Esophagus squamous epithelium (tissue), 5 donors: Measurements from ENCODE around the gene C1QTNF6. TPM values are rescaled to one million over a fixed set of nuclear protein-coding genes. Genes with fewer than 3 reads are reported as not detected.

Experiments used
- DNase-seq: peaks from one replicate; lab custom pipeline; 2025; lab: John Stamatoyannopoulos, UW
- H3K27ac ChIP-seq, 4 donors: fragments of 200-600 bp; sonication (generic); one replicate each; pipeline ENCODE4 v1.5.1; 2016 to 2019; ENCODE audit warnings: mild to moderate bottlenecking in 1 of 4
- H3K27me3 ChIP-seq, 4 donors: fragments of 200-600 bp; sonication (generic); 1 replicate in 3 of 4; 2 replicates in 1 of 4; pipeline versions ENCODE4 v1.5.1 to v1.6.0; 2017 to 2021; ENCODE audit warnings: antibody characterized with exemption in 1 of 4
- H3K36me3 ChIP-seq, 3 donors: fragments of 200-600 bp; sonication (generic); one replicate each; pipeline ENCODE4 v1.5.1; 2016 to 2019
- H3K4me1 ChIP-seq, 3 donors: fragments of 200-600 bp; sonication (generic); one replicate each; pipeline ENCODE4 v1.5.1; 2017 to 2019
- H3K4me3 ChIP-seq, 4 donors: fragments of 200-600 bp; sonication (generic); 1 replicate in 3 of 4; 2 replicates in 1 of 4; pipeline ENCODE4 v1.5.1; 2016 to 2019; ENCODE audit warnings: mild to moderate bottlenecking in 2 of 4, moderate library complexity in 1 of 4
- H3K9me3 ChIP-seq, 3 donors: fragments of 200-600 bp; sonication (generic); one replicate each; pipeline ENCODE4 v1.5.1; 2016 to 2019
- POLR2A ChIP-seq, 4 donors: fragments of 450-650 bp; IDR thresholded peaks; one replicate each; pipeline ENCODE4 v1.6.1; 2017; ENCODE audit warnings: antibody characterized with exemption in 4 of 4, mild to moderate bottlenecking in 4 of 4, moderate library complexity in 3 of 4
- WGBS, 2 donors: methylation state at CpG; one replicate each; pipeline ENCODE4 v1.1.5; 2018; 5-methylcytosine and 5-hydroxymethylcytosine counted together
- intact Hi-C: fragments of 100-400 bp; cut with DNase I; formaldehyde crosslinking; loops from one replicate; pipeline ENCODE4 v1.15.0; 2022
- total RNA-seq, 4 donors: library from RNA; depleted of rRNA; stranded (reverse); fragments of >200 nt; gene quantifications; one replicate each; pipeline ENCODE4 v1.1.0, GENCODE V29; 2016
- TF ChIP-seq, protein P1 (sequence below), 6 experiments: fragments of 450-650 bp in 4 of 6; fragments of 200-600 bp in 2 of 6; sonication (generic) in 2 of 6; IDR thresholded peaks; one replicate each; pipeline ENCODE4 v1.5.1; 2016 to 2019; ENCODE audit warnings: antibody characterized with exemption in 6 of 6, mild to moderate bottlenecking in 4 of 6, moderate library complexity in 4 of 6
- donor health status: DM: yes; HTN: yes; CAD: no.

C1QTNF6 gene
- total RNA-seq, 4 donors from 2014 or later, result 1.1 to 1.7 (median 1.4) TPM

- Histone ChIP-seq H3K36me3 (no peaks in the 10 kb centered on the region), H3K27me3 (peaks cover 0 to 47% (median 0%) of the 10 kb centered on the region in 4 donors), H3K27ac (no peak within 1 kb of the TSS), H3K9me3 (no peaks in the 10 kb centered on the region), H3K4me3 (no peak within 1 kb of the TSS), H3K4me1 (peaks cover 0 to 5% (median 0%) of the 10 kb centered on the region in 3 donors)
- intact Hi-C loops, result no loop called here
- TF ChIP-seq POLR2A (IDR thresholded peaks at IDR 0.05), result no peak
- TF ChIP-seq, protein P1, sequence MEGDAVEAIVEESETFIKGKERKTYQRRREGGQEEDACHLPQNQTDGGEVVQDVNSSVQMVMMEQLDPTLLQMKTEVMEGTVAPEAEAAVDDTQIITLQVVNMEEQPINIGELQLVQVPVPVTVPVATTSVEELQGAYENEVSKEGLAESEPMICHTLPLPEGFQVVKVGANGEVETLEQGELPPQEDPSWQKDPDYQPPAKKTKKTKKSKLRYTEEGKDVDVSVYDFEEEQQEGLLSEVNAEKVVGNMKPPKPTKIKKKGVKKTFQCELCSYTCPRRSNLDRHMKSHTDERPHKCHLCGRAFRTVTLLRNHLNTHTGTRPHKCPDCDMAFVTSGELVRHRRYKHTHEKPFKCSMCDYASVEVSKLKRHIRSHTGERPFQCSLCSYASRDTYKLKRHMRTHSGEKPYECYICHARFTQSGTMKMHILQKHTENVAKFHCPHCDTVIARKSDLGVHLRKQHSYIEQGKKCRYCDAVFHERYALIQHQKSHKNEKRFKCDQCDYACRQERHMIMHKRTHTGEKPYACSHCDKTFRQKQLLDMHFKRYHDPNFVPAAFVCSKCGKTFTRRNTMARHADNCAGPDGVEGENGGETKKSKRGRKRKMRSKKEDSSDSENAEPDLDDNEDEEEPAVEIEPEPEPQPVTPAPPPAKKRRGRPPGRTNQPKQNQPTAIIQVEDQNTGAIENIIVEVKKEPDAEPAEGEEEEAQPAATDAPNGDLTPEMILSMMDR (IDR thresholded peaks at IDR 0.05), result no peak
- WGBS, 2 donors, result 18 to 24% methylated on average over 13 to 18 of the region's 23 CpGs
- no peak for DNase-seq
Observed at GRCh38 chr22:37212174-37212906, 24.3 kb upstream of the C1QTNF6 start, which contains the start of gene SSTR3. Gene SSTR3, minus strand, starts transcription at chr22:37212477. Its CDS starts 4,674 bp downstream, at chr22:37207803.

DNA sequence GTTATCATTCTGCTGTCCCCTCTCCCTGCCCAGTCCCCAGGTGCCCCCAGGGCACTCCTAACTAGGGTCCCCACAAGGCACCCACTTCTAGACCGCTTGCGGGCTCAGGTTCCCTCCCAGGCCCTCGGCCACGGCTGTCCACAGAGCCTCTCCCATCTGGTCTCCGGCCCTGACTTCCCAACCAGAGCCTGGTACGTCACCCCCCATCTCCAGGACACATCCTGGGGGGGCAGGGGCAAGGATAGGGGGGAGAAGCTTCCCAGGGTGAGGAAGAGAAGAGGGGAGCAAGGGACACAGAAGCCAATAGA lies 23.8 kb upstream of the C1QTNF6 start:
- no peak for TF ChIP-seq POLR2A (IDR thresholded peaks at IDR 0.05)
- TF ChIP-seq, protein P1 (IDR thresholded peaks at IDR 0.05), result no peak
- 40 to 82% methylated on average over 1 to 2 of the region's 6 CpGs for WGBS, 2 donors
- H3K4me1 ChIP-seq, result peaks cover 0 to 5% (median 0%) of the 10 kb centered on the region in 3 donors
- intact Hi-C loops, result no loop called here
- H3K36me3 ChIP-seq, result no peaks in the 10 kb centered on the region
- H3K27me3 ChIP-seq, result peaks cover 0 to 45% (median 0%) of the 10 kb centered on the region in 4 donors
- H3K27ac ChIP-seq, result no peak overlapping the region
- H3K9me3 ChIP-seq, result no peaks in the 10 kb centered on the region
- no peak overlapping the region for H3K4me3 ChIP-seq
- DNase-seq, result no peak

- Histone ChIP-seq H3K9me3 (no peaks in the 10 kb centered on the region), H3K36me3 (no peaks in the 10 kb centered on the region), H3K27me3 (peaks cover 0 to 43% (median 0%) of the 10 kb centered on the region in 4 donors), H3K4me1 (peaks cover 0 to 5% (median 0%) of the 10 kb centered on the region in 3 donors), H3K4me3 (no peak overlapping the region), H3K27ac (no peak overlapping the region)
- TF ChIP-seq POLR2A (IDR thresholded peaks at IDR 0.05), result no peak
- TF ChIP-seq, protein P1 (IDR thresholded peaks at IDR 0.05), result no peak
- DNase-seq, result no peak
- intact Hi-C loops, result no loop called here
- WGBS, 2 donors, result 60 to 73% methylated on average over 10 to 13 of the region's 24 CpGs
Observed at GRCh38 chr22:37211075-37211865, 23.2 kb upstream of the C1QTNF6 start.

DNA sequence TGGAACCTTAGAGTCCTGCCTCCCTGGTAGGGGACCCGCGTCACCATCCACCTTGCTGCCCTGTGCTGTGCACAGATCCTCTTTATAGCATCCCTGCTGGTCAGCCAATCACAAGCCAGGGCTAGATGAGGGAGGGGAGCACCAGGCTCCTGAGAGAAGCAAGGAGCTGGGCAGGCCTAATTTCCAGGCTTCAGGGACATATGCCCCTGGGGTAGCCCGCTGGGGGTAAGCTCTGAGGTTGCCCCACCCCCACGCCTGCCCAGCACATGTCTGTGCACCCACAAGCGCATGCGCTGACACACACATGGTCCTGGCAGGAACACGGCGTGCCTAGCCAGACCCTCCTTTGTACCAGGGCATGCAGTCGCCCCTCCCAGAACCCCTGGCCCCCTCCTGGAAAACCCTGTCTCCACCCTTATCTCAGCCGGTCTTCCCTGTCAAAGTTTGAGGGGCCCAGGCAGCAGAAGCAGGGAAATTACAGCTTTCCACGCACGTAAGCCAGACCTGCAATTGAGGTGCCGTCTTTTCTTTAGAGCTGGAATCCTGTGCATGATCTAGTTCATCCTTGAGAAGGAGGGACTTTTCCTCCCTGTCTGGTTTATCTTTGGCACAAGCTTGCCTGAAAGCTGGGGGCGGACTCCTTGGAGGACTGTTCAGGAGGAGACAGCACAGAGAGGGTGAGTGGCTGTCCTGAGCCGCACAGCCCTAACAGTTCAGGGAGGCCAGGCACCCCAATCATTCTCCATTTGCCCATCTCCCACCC lies 22.2 kb upstream of the C1QTNF6 start:
- H3K9me3 ChIP-seq, result no peaks in the 10 kb centered on the region
- H3K4me1 ChIP-seq, result peaks cover 0 to 5% (median 0%) of the 10 kb centered on the region in 3 donors
- WGBS, 2 donors, result 59 to 70% methylated on average over 6 to 9 of the region's 15 CpGs
- H3K4me3 ChIP-seq, result no peak overlapping the region
- TF ChIP-seq POLR2A (IDR thresholded peaks at IDR 0.05), result no peak
- TF ChIP-seq, protein P1 (IDR thresholded peaks at IDR 0.05), result no peak
- no peak overlapping the region for H3K27ac ChIP-seq
- peaks cover 0 to 43% (median 0%) of the 10 kb centered on the region in 4 donors for H3K27me3 ChIP-seq
- intact Hi-C loops, result no loop called here
- DNase-seq, result no peak
- no peaks in the 10 kb centered on the region for H3K36me3 ChIP-seq
